ENCODE results near the gene MEIOSIN. TPM values are rescaled to one million over a fixed set of nuclear protein-coding genes. Genes with fewer than 3 reads are reported as not detected.
"Not testable (repeated sequence)": the region's sequence is repeated elsewhere in the genome, so short reads cannot be mapped to it uniquely, and the experiment has no call there.

The MEIOSIN gene
- total RNA-seq = not detected

GRCh38 chr19:45733160-45733810, at the start of gene MEIOSIN:
MEIOSIN (plus strand) TSS chr19:45733439; CDS start chr19:45735377, 1,938 bp downstream.
- intact Hi-C loops (cut with DNase I, micrococcal nuclease) = no loop called here
- POLR2A ChIA-PET = interaction anchor here (0.7 kb wide), 1 partner anchor 121 kb away, joined by 3 read pairs; no protein-coding TSS in a partner anchor
- Mint-ChIP-seq H3K4me1 (peaks cover 17% of the 10 kb centered on the region), H3K4me3 (no peak within 1 kb of the TSS), H3K27me3 (peaks cover 2% of the 10 kb centered on the region), H3K9me3 (ENCODE audit: low read depth) (no peaks in the 10 kb centered on the region), H3K27ac (no peak within 1 kb of the TSS), H3K36me3 (ENCODE audit: low read depth) (peaks cover 8% of the 10 kb centered on the region)
- no peak for DNase-seq
- CTCF ChIA-PET = interaction anchor here (0.6 to 1.1 kb wide), 2 partner anchors 255 to 673 kb away, joined by 3 to 4 read pairs; no protein-coding TSS in a partner anchor
- ATAC-seq = no peak

GRCh38 chr19:45685045-45685444, 48.2 kb upstream of the MEIOSIN start:
- Mint-ChIP-seq H3K4me1 (peaks cover 17% of the 10 kb centered on the region), H3K36me3 (ENCODE audit: low read depth) (peaks cover 44% of the 10 kb centered on the region)
- H3K27ac Mint-ChIP-seq; H3K27me3 Mint-ChIP-seq; ATAC-seq; H3K9me3 Mint-ChIP-seq (ENCODE audit: low read depth); H3K4me3 Mint-ChIP-seq; DNase-seq; POLR2A ChIA-PET; intact Hi-C loops (cut with DNase I, micrococcal nuclease): not testable (repeated sequence)
- CTCF ChIA-PET = interaction anchor here (0.7 to 1.2 kb wide), 2 partner anchors 18 to 169 kb away, joined by 3 to 4 read pairs; no protein-coding TSS in a partner anchor

GRCh38 chr19:45687599-45687998, 45.6 kb upstream of the MEIOSIN start:
- Mint-ChIP-seq H3K4me3 (no peak overlapping the region), H3K36me3 (ENCODE audit: low read depth) (peaks cover 51% of the 10 kb centered on the region), H3K27ac (no peak overlapping the region), H3K4me1 (peaks cover 15% of the 10 kb centered on the region), H3K27me3 (no peaks in the 10 kb centered on the region), H3K9me3 (ENCODE audit: low read depth) (no peaks in the 10 kb centered on the region)
- intact Hi-C loops (cut with DNase I, micrococcal nuclease) = no loop called here
- no peak for ATAC-seq
- CTCF ChIA-PET = interaction anchor here (0.6 kb wide), 1 partner anchor 23 kb away, joined by 3 read pairs; no protein-coding TSS in a partner anchor
- POLR2A ChIA-PET = no interaction called here
- no peak for DNase-seq

GRCh38 chr19:45691516-45692186, 41.6 kb upstream of the MEIOSIN start, which contains the start of gene SNRPD2:
SNRPD2 (minus strand) TSS chr19:45691953; CDS start chr19:45691888, 65 bp downstream.
- ChIA-PET CTCF (interaction anchor here (0.7 to 4.3 kb wide), 25 partner anchors 8 to 1822 kb away, joined by 3 to 75 read pairs (median 6); partner anchors contain the start of gene OPA3), POLR2A (interaction anchor here (0.6 to 2.0 kb wide), 13 partner anchors 15 to 714 kb away, joined by 3 to 25 read pairs (median 3); partner anchors contain the start of genes EML2, FOSB and SIX5)
- peaks cover 57% of the 10 kb centered on the region for H3K36me3 Mint-ChIP-seq (ENCODE audit: low read depth)
- peak; percentile 60 for ATAC-seq
- H3K27me3 Mint-ChIP-seq = no peaks in the 10 kb centered on the region
- peak within 1 kb of the TSS; percentile 89 for H3K4me3 Mint-ChIP-seq
- DNase-seq = peak; percentile 95
- intact Hi-C loops (cut with DNase I, micrococcal nuclease) = loop anchor here (1.0 to 5.0 kb wide), 26 partner anchors 14 to 1356 kb away; partner anchors contain the start of genes FBXO46 (in 2 of the 2), OPA3 (in 2 of the 2), CCDC61 (in 1 of the 2) and CLPTM1 (in 1 of the 2)
- H3K27ac Mint-ChIP-seq = peak within 1 kb of the TSS; percentile 97
- H3K4me1 Mint-ChIP-seq = peaks cover 21% of the 10 kb centered on the region
- no peaks in the 10 kb centered on the region for H3K9me3 Mint-ChIP-seq (ENCODE audit: low read depth)

GRCh38 chr19:45692187-45693105, 40.8 kb upstream of the MEIOSIN start, which contains the start of gene QPCTL:
QPCTL (plus strand) TSS chr19:45692666; CDS start chr19:45692704, 38 bp downstream.
- Mint-ChIP-seq H3K9me3 (ENCODE audit: low read depth) (no peaks in the 10 kb centered on the region), H3K4me3 (peak within 1 kb of the TSS; percentile 89), H3K27ac (peak within 1 kb of the TSS; percentile 97), H3K27me3 (no peaks in the 10 kb centered on the region), H3K36me3 (ENCODE audit: low read depth) (peaks cover 54% of the 10 kb centered on the region), H3K4me1 (peaks cover 21% of the 10 kb centered on the region)
- DNase-seq (peak; percentile 99), ATAC-seq (peak; percentile 92)
- intact Hi-C loops (cut with DNase I, micrococcal nuclease) = loop anchor here (1.0 to 5.0 kb wide), 27 partner anchors 15 to 1355 kb away; partner anchors contain the start of genes FBXO46 (in 2 of the 2), OPA3 (in 2 of the 2), CCDC61 (in 1 of the 2) and CLPTM1 (in 1 of the 2)
- ChIA-PET CTCF (interaction anchor here (0.6 to 4.3 kb wide), 36 partner anchors 9 to 1821 kb away, joined by 3 to 75 read pairs (median 4); partner anchors contain the start of genes FBXO46, NKPD1, OPA3 and SIX5), POLR2A (interaction anchor here (0.5 to 2.0 kb wide), 17 partner anchors 8 to 715 kb away, joined by 3 to 25 read pairs (median 3); partner anchors contain the start of genes EML2, FOSB and SIX5)

- intact Hi-C loops (cut with DNase I, micrococcal nuclease) = loop anchor here (1.0 to 5.0 kb wide), 7 partner anchors 38 to 1354 kb away; partner anchors contain the start of genes CLPTM1 (in 1 of the 2), FBXO46 (in 1 of the 2), PPP1R37 (in 1 of the 2) and TMEM160 (in 1 of the 2)
- no peaks in the 10 kb centered on the region for H3K9me3 Mint-ChIP-seq (ENCODE audit: low read depth)
- peak overlapping the region; percentile 97 for H3K27ac Mint-ChIP-seq
- H3K4me1 Mint-ChIP-seq = peaks cover 28% of the 10 kb centered on the region
- CTCF ChIA-PET = interaction anchor here (0.6 to 4.3 kb wide), 39 partner anchors 10 to 891 kb away, joined by 3 to 75 read pairs (median 4); partner anchors contain the start of genes FBXO46, NKPD1, OPA3 and SIX5
- H3K36me3 Mint-ChIP-seq (ENCODE audit: low read depth) = peaks cover 56% of the 10 kb centered on the region
- POLR2A ChIA-PET = interaction anchor here (0.5 to 2.0 kb wide), 9 partner anchors 7 to 254 kb away, joined by 3 to 25 read pairs (median 3); partner anchors contain the start of genes FOSB and SIX5
- DNase-seq (peak; percentile 90), ATAC-seq (no peak)
- H3K27me3 Mint-ChIP-seq = no peaks in the 10 kb centered on the region
- peak overlapping the region; percentile 89 for H3K4me3 Mint-ChIP-seq
Measured at GRCh38 chr19:45693106-45693788, 40.0 kb upstream of the MEIOSIN start.

- Mint-ChIP-seq H3K4me3 (no peak overlapping the region), H3K36me3 (ENCODE audit: low read depth) (peaks cover 28% of the 10 kb centered on the region), H3K27ac (no peak overlapping the region), H3K9me3 (ENCODE audit: low read depth) (no peaks in the 10 kb centered on the region), H3K27me3 (no peaks in the 10 kb centered on the region), H3K4me1 (peaks cover 9% of the 10 kb centered on the region)
- intact Hi-C loops (cut with DNase I, micrococcal nuclease) = no loop called here
- no peak for DNase-seq
- POLR2A ChIA-PET = no interaction called here
- CTCF ChIA-PET = interaction anchor here (0.8 kb wide), 1 partner anchor 29 kb away, joined by 3 read pairs; the partner anchor contains the start of gene FBXO46
- no peak for ATAC-seq
Measured at GRCh38 chr19:45701676-45702075, 31.6 kb upstream of the MEIOSIN start.

GRCh38 chr19:45705115-45705514, 28.1 kb upstream of the MEIOSIN start:
- H3K27me3 Mint-ChIP-seq = no peaks in the 10 kb centered on the region
- intact Hi-C loops (cut with DNase I, micrococcal nuclease) = no loop called here
- ATAC-seq (no peak), DNase-seq (no peak)
- no peaks in the 10 kb centered on the region for H3K4me1 Mint-ChIP-seq
- ChIA-PET CTCF (interaction anchor here (0.6 to 1.9 kb wide), 2 partner anchors 12 kb away, joined by 3 to 16 read pairs; partner anchors contain the start of gene QPCTL), POLR2A (interaction anchor here (0.9 kb wide), 1 partner anchor 59 kb away, joined by 14 read pairs; no protein-coding TSS in a partner anchor)
- H3K27ac Mint-ChIP-seq = no peak overlapping the region
- H3K36me3 Mint-ChIP-seq (ENCODE audit: low read depth) = peaks cover 22% of the 10 kb centered on the region
- no peaks in the 10 kb centered on the region for H3K9me3 Mint-ChIP-seq (ENCODE audit: low read depth)
- H3K4me3 Mint-ChIP-seq = no peak overlapping the region

GRCh38 chr19:45705710-45706415, 27.4 kb upstream of the MEIOSIN start:
- Mint-ChIP-seq H3K36me3 (ENCODE audit: low read depth) (peaks cover 27% of the 10 kb centered on the region), H3K4me3 (no peak overlapping the region), H3K27me3 (no peaks in the 10 kb centered on the region), H3K9me3 (ENCODE audit: low read depth) (no peaks in the 10 kb centered on the region), H3K27ac (no peak overlapping the region), H3K4me1 (peaks cover 3% of the 10 kb centered on the region)
- CTCF ChIA-PET = interaction anchor here (0.6 to 1.9 kb wide), 2 partner anchors 11 to 13 kb away, joined by 3 to 16 read pairs; partner anchors contain the start of gene QPCTL
- POLR2A ChIA-PET = interaction anchor here (0.9 kb wide), 1 partner anchor 60 kb away, joined by 14 read pairs; no protein-coding TSS in a partner anchor
- intact Hi-C loops (cut with DNase I, micrococcal nuclease) = no loop called here
- ATAC-seq (no peak), DNase-seq (no peak)
